GM18507 (cell line): ENCODE results near the gene LTBP2.

Experiments
- DNase-seq: peaks from one replicate; pipeline ENCODE4 v3.0.0; 2011; ENCODE audit warnings: low read depth; ENCODE audit not compliant: insufficient read length; ENCODE audit errors: extremely low spot score
- FAIRE-seq: peaks from 2 replicates; lab custom pipeline; 2011; peaks lifted over from hg19 to GRCh38; lab: Jason Lieb, UNC

Gene LTBP2

DNA sequence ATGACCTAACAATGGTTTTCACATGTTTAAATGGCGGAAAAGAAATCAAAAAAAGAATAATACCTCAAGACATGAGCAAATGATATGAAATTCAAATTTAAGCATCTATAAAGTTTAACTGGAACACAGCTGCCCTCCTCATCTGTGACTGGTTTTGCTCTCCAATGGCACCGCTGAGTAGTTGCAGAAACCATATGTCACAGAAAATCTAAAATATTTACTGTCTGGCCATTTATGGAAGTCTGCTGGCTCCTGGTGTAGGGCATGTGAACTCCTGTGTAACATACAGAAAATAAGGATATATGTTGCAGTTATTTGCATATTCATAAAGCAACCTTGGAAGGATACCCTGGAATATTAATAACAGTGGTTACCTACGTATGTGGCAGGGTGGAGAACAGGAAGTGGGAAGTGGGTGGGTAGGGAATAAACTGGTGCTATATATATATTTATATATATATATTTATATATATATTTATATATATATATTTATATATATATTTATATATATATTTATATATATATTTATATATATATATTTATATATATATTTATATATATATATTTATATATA, 48.4 kb downstream of the LTBP2 start:
- FAIRE-seq (no peak), DNase-seq (no peak)

DNA sequence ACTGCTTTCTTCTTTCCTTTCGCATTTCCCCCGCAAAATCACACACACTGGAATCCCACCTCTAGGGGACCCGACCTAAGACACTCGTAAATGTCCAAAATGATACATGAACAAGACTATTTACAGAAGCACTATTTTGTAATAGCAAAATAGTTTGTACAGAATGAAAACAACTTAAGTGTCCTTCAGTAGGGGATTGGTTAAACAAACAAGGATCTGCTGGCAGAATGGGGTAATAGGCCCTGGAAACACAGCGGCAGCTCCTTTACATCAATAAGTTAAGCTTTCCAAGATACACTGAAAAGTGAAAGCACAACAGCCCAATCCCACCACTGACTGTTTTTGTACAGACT, 48.8 kb downstream of the LTBP2 start:
- DNase-seq: no peak
- no peak for FAIRE-seq

DNA sequence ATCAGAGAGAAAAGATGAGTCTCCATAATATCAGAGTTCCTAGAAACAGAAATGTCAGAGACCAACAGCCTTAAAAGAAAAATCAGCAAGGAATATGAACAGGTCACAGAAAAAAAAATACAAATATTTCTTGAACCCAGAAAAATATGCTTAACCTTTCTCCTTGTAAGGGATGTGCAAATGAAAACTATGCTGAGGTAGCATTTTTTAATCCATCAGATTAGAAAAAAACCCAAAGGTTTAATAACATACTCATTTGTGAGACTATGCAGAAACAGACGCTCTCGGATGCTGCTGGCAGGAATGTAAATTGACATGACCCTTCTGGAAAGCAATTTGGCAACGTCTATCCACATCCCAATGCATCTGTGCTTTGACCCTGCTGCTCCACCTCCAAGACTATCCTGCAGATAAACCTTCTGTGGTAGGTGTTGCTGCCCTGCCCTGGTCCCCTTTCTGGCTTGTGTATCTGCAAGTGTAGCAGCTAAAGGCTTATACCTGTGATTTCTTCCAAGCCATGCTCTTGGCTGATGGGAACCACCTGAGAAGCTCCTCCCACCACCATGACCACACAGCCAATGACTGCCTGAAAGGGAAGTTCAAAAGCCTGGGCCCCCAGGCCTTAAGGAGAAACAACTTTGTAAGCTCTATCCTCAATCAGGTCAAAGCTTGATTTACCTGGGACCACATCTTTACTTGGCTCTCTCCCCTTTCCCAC, 49.4 kb downstream of the LTBP2 start:
- DNase-seq (no peak), FAIRE-seq (no peak)

DNA sequence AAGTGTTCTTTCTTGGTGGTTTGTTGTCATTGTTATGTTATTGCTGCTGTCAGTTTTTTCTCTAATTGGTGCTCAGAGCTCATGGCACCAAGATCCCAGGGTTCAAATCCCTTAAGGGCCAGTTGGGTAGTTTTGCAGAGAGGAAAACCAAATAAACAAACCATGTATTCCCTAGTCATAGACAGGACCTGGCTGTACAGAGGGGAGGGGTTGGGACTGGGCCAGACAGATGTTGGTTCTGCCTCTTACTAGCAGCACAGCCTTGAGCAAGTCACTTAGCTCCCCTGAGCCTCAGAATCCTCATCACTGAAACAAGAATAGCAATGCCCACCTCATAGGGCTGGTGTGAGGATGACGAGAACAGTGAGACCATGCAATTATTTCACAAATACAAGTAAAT, 53.4 kb downstream of the LTBP2 start:
- no peak for DNase-seq
- no peak for FAIRE-seq

DNA sequence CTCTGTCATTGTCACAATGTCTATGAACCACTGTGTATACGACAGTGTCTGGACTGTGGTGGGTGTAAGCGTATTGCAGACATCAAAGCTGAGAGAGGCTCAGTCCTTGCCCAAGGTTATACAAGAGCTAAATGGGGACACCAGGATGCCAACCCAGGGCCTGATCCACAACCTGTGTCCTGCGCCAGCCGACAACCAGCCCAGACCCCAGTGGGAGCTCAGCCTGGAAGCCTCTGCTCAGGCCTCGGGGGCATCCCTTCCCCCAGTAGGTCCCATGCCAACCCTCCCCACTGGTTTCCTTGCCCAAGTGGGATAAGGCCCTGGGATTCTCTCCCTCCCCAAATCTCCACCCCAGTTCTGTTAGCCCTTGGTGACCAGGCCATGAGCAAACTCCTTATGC, 54.3 kb downstream of the LTBP2 start:
- FAIRE-seq (no peak), DNase-seq (no peak)

DNA sequence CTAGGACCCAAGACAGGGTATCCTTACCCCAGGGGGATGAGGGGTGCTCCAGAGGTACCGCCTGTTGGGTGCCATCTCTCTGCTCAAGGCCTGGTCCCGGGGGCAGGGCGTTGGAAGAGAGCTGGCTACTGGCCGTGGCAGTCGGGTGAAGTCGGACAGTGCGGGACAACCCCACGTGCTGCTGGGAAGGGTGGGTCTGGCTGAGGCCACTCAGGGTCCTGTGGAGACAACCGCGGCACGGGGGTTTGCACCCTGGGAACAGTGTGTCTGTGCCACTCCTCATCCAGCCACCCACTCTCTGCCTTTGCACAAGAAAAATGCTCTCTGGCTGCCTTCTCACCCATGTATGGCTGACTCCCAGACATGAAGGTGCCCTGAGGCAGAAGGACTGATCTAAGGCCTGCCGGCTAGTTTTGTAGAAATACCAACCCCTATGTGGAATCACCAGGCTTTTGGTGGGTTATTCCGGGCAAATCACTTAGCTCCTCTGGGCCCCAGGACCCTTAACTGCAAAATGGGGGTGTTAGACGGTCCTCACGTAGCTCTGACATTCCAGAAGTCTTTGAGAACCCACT, 56.5 kb downstream of the LTBP2 start:
- FAIRE-seq: no peak
- DNase-seq: no peak

GRCh38 chr14:74554742-74555362, 57.2 kb downstream of the LTBP2 start:
- FAIRE-seq (no peak), DNase-seq (no peak)

GRCh38 chr14:74552623-74553022, 59.4 kb downstream of the LTBP2 start:
- DNase-seq: no peak
- FAIRE-seq: no peak

DNA sequence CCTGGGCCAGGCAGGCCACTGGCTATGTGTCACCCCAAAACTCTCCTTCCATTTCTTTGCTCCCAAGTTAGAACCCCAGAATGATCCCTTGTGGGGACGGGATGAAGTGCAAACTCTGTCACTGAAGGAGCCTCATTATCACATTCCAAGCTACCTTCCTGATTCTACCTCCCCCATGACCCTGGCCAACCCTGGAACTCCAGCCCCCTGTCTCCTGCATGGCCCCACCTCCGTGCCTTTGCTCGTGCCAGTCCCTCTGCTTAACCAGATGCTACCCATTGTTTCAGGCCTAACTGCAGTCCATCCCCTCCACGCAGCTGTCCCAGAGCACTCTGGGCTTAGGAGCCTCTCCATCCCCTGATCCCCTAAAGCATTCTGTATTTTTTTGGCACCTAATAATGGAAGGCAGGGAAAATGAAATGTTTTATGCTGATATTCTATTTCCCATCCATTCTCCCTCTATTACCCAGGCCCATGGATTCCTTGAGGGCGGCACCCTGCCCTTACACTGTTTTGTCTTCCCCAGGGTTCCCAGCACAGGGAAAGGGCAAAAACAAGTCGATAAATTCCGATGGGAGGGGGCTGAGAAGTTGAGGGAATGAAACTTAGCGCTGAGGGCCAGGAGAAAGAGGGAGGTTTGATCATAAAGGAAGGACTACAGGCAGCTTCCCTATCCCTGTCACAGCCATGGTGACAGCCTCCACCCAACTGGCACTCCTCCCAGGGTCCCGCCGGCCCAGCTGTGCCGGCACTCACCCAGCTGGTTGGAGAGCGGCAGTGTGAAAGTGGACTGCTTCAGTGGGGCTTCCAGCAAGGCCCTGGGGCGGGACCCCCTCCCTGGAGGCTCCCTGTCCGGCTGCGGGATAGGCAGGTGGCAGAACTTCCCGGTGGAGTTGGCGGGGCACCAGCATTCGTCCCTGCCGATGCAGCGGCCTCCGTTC, 60.3 kb downstream of the LTBP2 start:
- no peak for FAIRE-seq
- DNase-seq: no peak

DNA sequence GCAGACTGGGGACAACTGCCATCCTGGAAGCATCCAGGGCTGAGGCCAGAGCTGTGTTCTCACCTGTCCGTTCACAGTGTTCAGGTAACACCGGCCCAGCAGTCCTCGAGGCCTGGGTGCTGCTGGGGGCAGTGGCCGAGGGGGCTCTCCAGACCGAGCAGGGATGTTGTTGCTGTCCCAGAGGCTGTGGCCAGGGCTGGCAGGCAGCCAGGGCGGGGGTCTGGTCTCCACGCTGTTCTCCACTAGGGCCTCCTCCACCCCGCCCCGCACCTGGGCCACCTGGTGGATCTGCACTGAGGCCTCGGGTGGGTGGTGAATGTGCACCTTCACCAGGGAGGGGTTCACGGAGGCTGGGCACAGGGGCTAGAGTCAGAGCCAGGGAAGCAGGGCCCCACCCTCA, 61.0 kb downstream of the LTBP2 start:
- no peak for DNase-seq
- no peak for FAIRE-seq

DNA sequence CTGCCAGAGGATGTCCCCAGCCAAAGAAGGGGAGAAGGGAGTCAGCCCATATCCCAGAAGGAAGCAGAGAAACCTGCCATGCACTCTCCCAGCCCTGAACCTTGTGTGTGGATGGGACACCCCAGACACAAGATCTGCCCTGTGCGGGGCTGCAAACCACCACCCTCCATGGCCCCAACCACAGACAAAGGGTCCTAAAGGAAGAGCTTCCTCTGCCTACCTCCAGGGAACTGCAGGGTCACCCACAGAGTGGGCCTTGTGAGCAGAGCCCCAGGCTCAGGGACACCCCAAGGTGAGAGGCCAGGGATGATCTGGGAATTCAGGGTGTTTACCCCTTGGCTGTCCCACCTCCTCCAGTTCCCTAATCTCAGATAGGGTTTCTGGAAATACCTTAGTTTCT, 62.0 kb downstream of the LTBP2 start:
- DNase-seq (no peak), FAIRE-seq (no peak)

GRCh38 chr14:74549588-74549987, 62.4 kb downstream of the LTBP2 start:
- no peak for DNase-seq
- FAIRE-seq: no peak

GRCh38 chr14:74548881-74549280, 63.2 kb downstream of the LTBP2 start:
- FAIRE-seq (no peak), DNase-seq (no peak)

DNA sequence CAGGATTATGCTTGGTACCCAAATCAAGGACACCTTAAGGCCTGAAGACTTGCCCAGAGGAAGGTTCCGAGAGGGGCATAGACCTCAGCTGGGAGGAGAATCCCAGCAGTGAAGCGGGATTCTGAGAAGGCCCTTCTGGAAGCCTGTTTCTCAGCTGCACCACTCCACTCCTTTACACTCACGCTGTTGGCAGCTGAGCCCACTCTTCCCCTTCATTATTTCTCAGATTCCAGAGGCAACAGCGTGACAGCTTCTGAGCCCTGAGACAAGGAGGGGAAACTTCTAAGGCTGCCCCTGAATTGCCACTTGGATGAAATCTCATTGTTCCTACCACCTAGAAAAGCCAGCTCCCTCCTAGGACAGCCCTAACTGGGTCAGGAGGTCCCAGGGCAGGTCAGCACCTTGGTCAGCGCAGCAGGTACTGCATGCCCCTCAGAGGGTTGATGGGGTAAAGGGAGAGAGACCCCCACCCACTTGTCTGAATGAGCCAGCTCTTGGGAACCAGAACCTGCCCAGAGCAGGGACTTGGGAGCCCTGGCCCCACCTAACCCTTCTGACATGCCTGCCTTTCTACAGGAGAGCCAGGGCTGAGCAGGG, 64.6 kb downstream of the LTBP2 start:
- FAIRE-seq: no peak

DNA sequence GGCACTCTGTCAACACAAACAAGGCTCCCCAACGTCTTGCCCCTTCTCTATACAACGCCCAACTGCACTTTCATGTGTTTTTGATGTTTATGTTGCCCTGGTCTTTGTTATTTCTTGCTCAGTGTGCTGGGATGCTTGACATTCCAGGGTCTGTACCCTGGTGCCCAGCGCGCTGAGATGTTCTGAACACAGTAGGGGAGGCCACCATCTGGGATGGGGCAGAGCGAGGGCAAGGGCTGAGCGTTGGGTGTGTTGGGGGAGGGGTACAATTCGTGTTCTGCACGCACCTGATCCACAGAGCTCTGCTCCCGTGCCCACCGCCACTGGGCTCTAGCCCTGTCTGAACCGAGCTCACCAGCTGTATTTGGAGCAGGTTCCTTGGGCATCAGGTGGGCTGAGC, 65.6 kb downstream of the LTBP2 start:
- no peak for FAIRE-seq

More for the DNA sequence above, 64.6 kb downstream of the LTBP2 start:
- DNase-seq: no peak

GRCh38 chr14:74545386-74545785, 66.7 kb downstream of the LTBP2 start:
- DNase-seq: no peak
- no peak for FAIRE-seq

More for the DNA sequence above, 65.6 kb downstream of the LTBP2 start:
- DNase-seq: no peak

- no peak for FAIRE-seq
Observed at GRCh38 chr14:74543771-74544438, 68.1 kb downstream of the LTBP2 start.

DNA sequence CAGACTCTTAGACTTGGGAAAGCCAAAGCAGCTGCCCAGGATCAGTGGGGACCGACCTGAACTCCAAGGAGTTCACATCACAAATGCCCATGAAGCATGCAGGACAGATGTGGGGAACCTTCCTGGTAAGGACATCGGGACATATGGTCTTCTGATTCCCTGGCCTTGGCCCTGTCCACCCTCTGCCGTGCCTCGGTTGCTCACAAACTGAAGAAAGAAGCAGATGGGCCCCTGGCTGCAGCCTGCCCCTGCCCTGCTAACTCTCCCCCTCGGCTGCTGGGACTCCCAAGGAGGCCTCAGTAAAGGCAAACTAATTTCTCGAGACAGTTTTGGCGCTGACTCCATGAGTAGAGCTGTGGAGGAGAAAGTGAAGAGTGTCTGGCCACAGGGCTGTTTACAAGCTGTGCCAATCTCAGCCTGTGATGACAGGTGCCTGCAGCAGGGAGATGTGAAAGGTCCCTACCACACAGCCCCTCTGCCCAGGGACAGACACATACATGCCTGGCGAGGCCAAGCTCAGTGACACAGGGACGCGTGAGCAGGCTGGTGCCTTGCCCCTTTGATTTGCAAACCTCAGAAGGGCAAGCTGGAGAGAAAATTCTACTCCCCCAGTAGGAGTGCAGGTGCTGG, 69.9 kb downstream of the LTBP2 start:
- FAIRE-seq (no peak), DNase-seq (no peak)

More at GRCh38 chr14:74543771-74544438, 68.1 kb downstream of the LTBP2 start:
- no peak for DNase-seq
